ENCODE data around the gene PLEKHM3.

DNA sequence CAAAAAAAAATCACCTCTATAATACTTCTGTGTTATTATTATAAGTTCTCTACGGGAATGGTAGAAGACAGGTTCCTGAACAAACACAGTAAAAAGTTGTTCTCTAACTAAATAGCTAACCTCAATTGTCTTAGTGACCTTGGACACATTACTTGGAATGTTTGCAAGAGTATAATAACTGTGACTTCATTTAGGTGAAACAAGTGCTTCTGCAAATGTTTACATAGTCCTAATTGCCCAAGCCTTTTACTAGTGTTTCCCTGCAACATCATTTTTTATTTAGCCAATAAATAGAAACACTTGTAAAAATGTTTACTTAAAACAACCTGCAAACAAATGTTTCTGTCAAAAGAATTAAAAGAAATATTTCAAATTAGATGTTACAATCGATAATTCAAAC is 9.9 kb downstream of the PLEKHM3 start:
- TF ChIP-seq, protein P1, sequence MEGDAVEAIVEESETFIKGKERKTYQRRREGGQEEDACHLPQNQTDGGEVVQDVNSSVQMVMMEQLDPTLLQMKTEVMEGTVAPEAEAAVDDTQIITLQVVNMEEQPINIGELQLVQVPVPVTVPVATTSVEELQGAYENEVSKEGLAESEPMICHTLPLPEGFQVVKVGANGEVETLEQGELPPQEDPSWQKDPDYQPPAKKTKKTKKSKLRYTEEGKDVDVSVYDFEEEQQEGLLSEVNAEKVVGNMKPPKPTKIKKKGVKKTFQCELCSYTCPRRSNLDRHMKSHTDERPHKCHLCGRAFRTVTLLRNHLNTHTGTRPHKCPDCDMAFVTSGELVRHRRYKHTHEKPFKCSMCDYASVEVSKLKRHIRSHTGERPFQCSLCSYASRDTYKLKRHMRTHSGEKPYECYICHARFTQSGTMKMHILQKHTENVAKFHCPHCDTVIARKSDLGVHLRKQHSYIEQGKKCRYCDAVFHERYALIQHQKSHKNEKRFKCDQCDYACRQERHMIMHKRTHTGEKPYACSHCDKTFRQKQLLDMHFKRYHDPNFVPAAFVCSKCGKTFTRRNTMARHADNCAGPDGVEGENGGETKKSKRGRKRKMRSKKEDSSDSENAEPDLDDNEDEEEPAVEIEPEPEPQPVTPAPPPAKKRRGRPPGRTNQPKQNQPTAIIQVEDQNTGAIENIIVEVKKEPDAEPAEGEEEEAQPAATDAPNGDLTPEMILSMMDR (conservative IDR thresholded peaks at IDR 0.05 in 1 of 2, IDR thresholded peaks at IDR 0.05 in 1 of 2; ENCODE audit: low read depth in 1 of 2, low read length in 2 of 2): no peak
- no peak for TF ChIP-seq EZH2 (IDR thresholded peaks at IDR 0.05; ENCODE audit: low read length, missing control alignments)

All from fibroblast of lung (primary cell).